HG02870 (cell line): ENCODE measurements around the gene GTF2F2.
"Not testable (repeated sequence)": the region's sequence is repeated elsewhere in the genome, so short reads cannot be mapped to it uniquely, and the experiment has no call there.

Experiments used
- ATAC-seq: cut with Tn5 transposase; IDR thresholded peaks from one replicate; pipeline ENCODE4 v1.9.1; 2021; ENCODE audit warnings: mild to moderate bottlenecking, moderate library complexity; ENCODE audit not compliant: unreplicated experiment

Gene GTF2F2

GRCh38 chr13:45243077-45243476, 122.8 kb downstream of the GTF2F2 start:
- no peak for ATAC-seq

GRCh38 chr13:45244736-45245135, 124.4 kb downstream of the GTF2F2 start:
- ATAC-seq = not testable (repeated sequence)

GRCh38 chr13:45249662-45250061, 129.4 kb downstream of the GTF2F2 start:
- ATAC-seq = no peak

- no peak for ATAC-seq
These were observed 134.1 kb downstream of the GTF2F2 start for GRCh38 chr13:45254396-45254795.

- no peak for ATAC-seq
These were observed 135.1 kb downstream of the GTF2F2 start for GRCh38 chr13:45255247-45255987.

GRCh38 chr13:45256254-45256653, 135.9 kb downstream of the GTF2F2 start:
- no peak for ATAC-seq

GRCh38 chr13:45257638-45258333, 137.5 kb downstream of the GTF2F2 start:
- ATAC-seq = no peak

- ATAC-seq = no peak
These were observed 138.0 kb downstream of the GTF2F2 start for GRCh38 chr13:45258334-45258675.

GRCh38 chr13:45267215-45267614, 146.9 kb downstream of the GTF2F2 start:
- ATAC-seq = no peak

- no peak for ATAC-seq
These were observed 148.9 kb downstream of the GTF2F2 start for GRCh38 chr13:45269204-45269603.

- ATAC-seq = no peak
These were observed 156.6 kb downstream of the GTF2F2 start for GRCh38 chr13:45276913-45277312.

GRCh38 chr13:45278096-45278645, 157.9 kb downstream of the GTF2F2 start:
- ATAC-seq = no peak

- no peak for ATAC-seq
These were observed 159.7 kb downstream of the GTF2F2 start for GRCh38 chr13:45280011-45280410.

GRCh38 chr13:45280751-45281634, 160.7 kb downstream of the GTF2F2 start:
- ATAC-seq = peak; percentile 54

GRCh38 chr13:45282994-45283393, 162.7 kb downstream of the GTF2F2 start:
- ATAC-seq = no peak

GRCh38 chr13:45289936-45290563, 169.7 kb downstream of the GTF2F2 start:
- no peak for ATAC-seq

GRCh38 chr13:45292176-45292575, 171.9 kb downstream of the GTF2F2 start:
- no peak for ATAC-seq

GRCh38 chr13:45295536-45295935, 175.2 kb downstream of the GTF2F2 start:
- no peak for ATAC-seq

- ATAC-seq = no peak
These were observed 175.9 kb downstream of the GTF2F2 start for GRCh38 chr13:45296259-45296658.

GRCh38 chr13:45297456-45298205, 177.3 kb downstream of the GTF2F2 start:
- peak; percentile 80 for ATAC-seq
